Chondrocyte (in vitro differentiated cells): ENCODE measurements around the gene ZNF136. TPM values are rescaled to one million over a fixed set of nuclear protein-coding genes. Genes with fewer than 3 reads are reported as not detected.

ENCODE experiments used
- DNase-seq: peaks from one replicate; pipeline ENCODE4 v3.0.0; 2021; ENCODE audit warnings: mixed read lengths, low spot score
- H3K27ac Mint-ChIP-seq: one replicate; pipeline ENCODE4 v1.8.0; 2021; ENCODE audit warnings: mild to moderate bottlenecking, moderate library complexity, mixed read lengths; ENCODE audit not compliant: unreplicated experiment
- H3K27me3 Mint-ChIP-seq: 2 replicates; pipeline ENCODE4 v1.8.0; 2021; ENCODE audit warnings: low read depth, mixed read lengths
- H3K36me3 Mint-ChIP-seq: 2 replicates; pipeline ENCODE4 v1.8.0; 2021; ENCODE audit warnings: low read depth, mixed read lengths
- H3K4me1 Mint-ChIP-seq: 2 replicates; pipeline ENCODE4 v1.8.0; 2021; ENCODE audit warnings: low read depth, mild to moderate bottlenecking, mixed read lengths
- H3K4me3 Mint-ChIP-seq: one replicate; pipeline ENCODE4 v1.8.0; 2021; ENCODE audit warnings: mild to moderate bottlenecking, moderate library complexity, mixed read lengths; ENCODE audit not compliant: unreplicated experiment
- H3K9me3 Mint-ChIP-seq: 2 replicates; pipeline ENCODE4 v1.8.0; 2021; ENCODE audit warnings: low read depth, mixed read lengths
- CTCF ChIP-seq: fragments of 200-600 bp; sonication (generic); IDR thresholded peaks from 2 replicates; pipeline ENCODE4 v1.5.0; 2021; ENCODE audit warnings: antibody characterized with exemption, mild to moderate bottlenecking, moderate library complexity
- total RNA-seq: library from RNA; stranded (reverse); gene quantifications from 3 replicates; pipeline ENCODE4 v1.2.1, GENCODE V29; 2021

ZNF136 gene
- total RNA-seq, 1 donor from 2014 or later, result 7.1 TPM

- Mint-ChIP-seq H3K27me3 (no peaks in the 10 kb centered on the region), H3K4me1 (peaks cover 25% of the 10 kb centered on the region), H3K4me3 (no peak overlapping the region), H3K36me3 (peaks cover 27% of the 10 kb centered on the region), H3K27ac (peak overlapping the region; percentile 99), H3K9me3 (peaks cover 21% of the 10 kb centered on the region)
- DNase-seq, result no peak
- TF ChIP-seq CTCF, result peak; percentile 63
Observed at GRCh38 chr19:12141405-12141736, 21.5 kb upstream of the ZNF136 start.

- peaks cover 32% of the 10 kb centered on the region for H3K36me3 Mint-ChIP-seq
- TF ChIP-seq CTCF, result no peak
- H3K27me3 Mint-ChIP-seq, result no peaks in the 10 kb centered on the region
- H3K4me3 Mint-ChIP-seq, result no peak overlapping the region
- peaks cover 10% of the 10 kb centered on the region for H3K4me1 Mint-ChIP-seq
- H3K27ac Mint-ChIP-seq, result no peak overlapping the region
- DNase-seq, result no peak
- H3K9me3 Mint-ChIP-seq, result peaks cover 26% of the 10 kb centered on the region
Observed at GRCh38 chr19:12145348-12145747, 17.5 kb upstream of the ZNF136 start.

GRCh38 chr19:12155324-12155860 is 7.5 kb upstream of the ZNF136 start:
- TF ChIP-seq CTCF, result no peak
- H3K4me1 Mint-ChIP-seq, result peaks cover 21% of the 10 kb centered on the region
- H3K9me3 Mint-ChIP-seq, result peaks cover 4% of the 10 kb centered on the region
- peaks cover 18% of the 10 kb centered on the region for H3K36me3 Mint-ChIP-seq
- DNase-seq, result no peak
- peak overlapping the region; percentile 89 for H3K4me3 Mint-ChIP-seq
- no peaks in the 10 kb centered on the region for H3K27me3 Mint-ChIP-seq
- H3K27ac Mint-ChIP-seq, result peak overlapping the region; percentile 93

- Mint-ChIP-seq H3K36me3 (peaks cover 11% of the 10 kb centered on the region), H3K9me3 (no peaks in the 10 kb centered on the region), H3K4me1 (peaks cover 21% of the 10 kb centered on the region), H3K27me3 (no peaks in the 10 kb centered on the region), H3K27ac (peak within 1 kb of the TSS; percentile 93), H3K4me3 (peak within 1 kb of the TSS; percentile 89)
- peak; percentile 15 for TF ChIP-seq CTCF
- DNase-seq, result peak; percentile 97
Observed at GRCh38 chr19:12156223-12157058, 6.5 kb upstream of the ZNF136 start, which contains the start of gene ZNF625. Gene ZNF625 (minus strand): TSS chr19:12156734. CDS start chr19:12156558, 176 bp downstream.

GRCh38 chr19:12159773-12160414 is 3.0 kb upstream of the ZNF136 start:
- DNase-seq, result no peak
- no peak overlapping the region for H3K27ac Mint-ChIP-seq
- no peak for TF ChIP-seq CTCF
- H3K36me3 Mint-ChIP-seq, result no peaks in the 10 kb centered on the region
- H3K4me3 Mint-ChIP-seq, result no peak overlapping the region
- peaks cover 33% of the 10 kb centered on the region for H3K4me1 Mint-ChIP-seq
- no peaks in the 10 kb centered on the region for H3K9me3 Mint-ChIP-seq
- H3K27me3 Mint-ChIP-seq, result no peaks in the 10 kb centered on the region
